Lung (tissue), 12 donors: Measurements from ENCODE around the gene SLC9A9. TPM values are rescaled to one million over a fixed set of nuclear protein-coding genes. Genes with fewer than 3 reads are reported as not detected.
A peak's percentile ranks its signal among the peaks of the same experiment; 100 is the strongest.

ENCODE experiments used
- ATAC-seq: fragments of 200-7000 bp; cut with Tn5 transposase; one replicate; pipeline ENCODE4 v1.9.1; 2020; ENCODE audit warnings: moderate number of reproducible peaks; ENCODE audit not compliant: insufficient read depth, low FRiP score
- DNase-seq, 3 donors: peaks; one replicate each; pipeline ENCODE4 v3.0.0-alpha.2; 2013 to 2017
- H3K27ac ChIP-seq, 2 donors: one replicate each; pipeline ENCODE4 v1.5.1; 2013; ENCODE audit warnings: mild to moderate bottlenecking in 2 of 2, moderate library complexity in 2 of 2, control low read depth in 1 of 2, inconsistent platforms in 1 of 2, low read depth in 1 of 2, low read length in 1 of 2
- H3K27me3 ChIP-seq, 3 donors: one replicate each; pipeline ENCODE4 v1.5.1; 2013; ENCODE audit warnings: low read length in 2 of 3; ENCODE audit not compliant: control insufficient read depth in 3 of 3, insufficient read depth in 3 of 3
- H3K36me3 ChIP-seq, 4 donors: one replicate each; pipeline ENCODE4 v1.5.1; 2013; ENCODE audit warnings: low read length in 4 of 4, mild to moderate bottlenecking in 1 of 4, moderate library complexity in 1 of 4; ENCODE audit not compliant: control insufficient read depth in 4 of 4, insufficient read depth in 4 of 4
- H3K4me1 ChIP-seq, 5 donors: one replicate each; pipeline ENCODE4 v1.5.1; 2013; ENCODE audit warnings: low read length in 5 of 5, mild to moderate bottlenecking in 2 of 5, moderate library complexity in 1 of 5; ENCODE audit not compliant: control insufficient read depth in 5 of 5, insufficient read depth in 5 of 5
- H3K4me3 ChIP-seq: one replicate; pipeline ENCODE4 v1.5.1; 2013; ENCODE audit warnings: mild to moderate bottlenecking, control low read depth, moderate library complexity
- H3K9ac ChIP-seq, 2 donors: one replicate each; pipeline ENCODE4 v1.5.1; 2013; ENCODE audit warnings: low read length in 2 of 2, control low read depth in 1 of 2; ENCODE audit not compliant: insufficient read depth in 1 of 2
- H3K9me3 ChIP-seq, 4 donors: one replicate each; pipeline ENCODE4 v1.5.1; 2013; ENCODE audit warnings: low read length in 3 of 4, mild to moderate bottlenecking in 1 of 4, moderate library complexity in 1 of 4; ENCODE audit not compliant: control insufficient read depth in 4 of 4, insufficient read depth in 3 of 4
- CTCF ChIP-seq: IDR thresholded peaks from 2 replicates; pipeline ENCODE4 v1.5.1; 2012; ENCODE audit warnings: mild to moderate bottlenecking; ENCODE audit errors: control extremely low read depth, extremely low read depth
- WGBS, 2 donors: extraction: QIAGEN DNeasy Blood & Tissue Kit; methylation state at CpG; one replicate each; pipeline ENCODE4 v1.1.7; 2013; 5-methylcytosine and 5-hydroxymethylcytosine counted together
- polyA plus RNA-seq, 2 donors: library from polyadenylated mRNA; stranded (reverse); fragments of 200-250 nt; gene quantifications; one replicate each; pipeline ENCODE4 v1.2.1, GENCODE V29; 2013
- total RNA-seq, 2 donors: library from RNA; depleted of rRNA in 1 of 2; stranded (reverse); fragments of >200 nt in 1 of 2; gene quantifications; one replicate each; pipeline ENCODE4 v1.2.1, GENCODE V29; 2014 to 2021
- donor health status: control.
- donor health status: control.
- donor health status: Bipolar disorder and iron deficiency.
- donor health status: healthy.
- donor health status: DM: yes; HTN: yes; CAD: no.

SLC9A9 gene
- total and polyA plus RNA-seq, 4 donors: 2.2 to 66.3 (median 8.2) TPM

- no peak overlapping the region for H3K4me3 ChIP-seq
- no peak for TF ChIP-seq CTCF
- DNase-seq: no peak
- H3K9me3 ChIP-seq: no peaks in the 10 kb centered on the region
- H3K4me1 ChIP-seq: peaks cover 0 to 39% (median 3%) of the 10 kb centered on the region in 5 donors
- H3K36me3 ChIP-seq: no peaks in the 10 kb centered on the region
- no peaks in the 10 kb centered on the region for H3K27me3 ChIP-seq
- H3K9ac ChIP-seq: no peak overlapping the region
- no peak for ATAC-seq
- WGBS, 2 donors: 77 to 79% methylated on average over 2 of the region's 2 CpGs
- H3K27ac ChIP-seq: no peak overlapping the region
These were observed 8.3 kb downstream of the SLC9A9 start for GRCh38 chr3:143839980-143840379.

DNA sequence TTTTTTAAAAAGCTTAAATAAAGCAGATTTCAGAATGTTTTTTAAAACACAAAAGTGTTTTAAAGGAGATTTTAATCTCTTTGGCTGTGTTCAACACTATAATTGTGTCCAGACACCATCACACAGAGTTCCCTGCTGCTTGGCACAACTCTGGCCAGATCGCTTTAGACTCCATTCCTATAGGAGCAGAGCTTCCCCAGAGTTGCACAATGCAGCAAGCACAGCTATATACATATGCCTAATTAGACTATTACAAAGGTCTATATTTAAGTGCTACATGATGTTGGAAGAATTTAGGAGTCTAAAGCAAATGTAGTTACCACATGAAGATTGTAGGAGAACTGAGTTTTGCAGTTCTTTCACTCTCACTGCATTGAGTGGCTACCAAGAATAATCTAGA is 11.2 kb downstream of the SLC9A9 start:
- Histone ChIP-seq H3K9me3 (no peaks in the 10 kb centered on the region), H3K27me3 (no peaks in the 10 kb centered on the region), H3K4me3 (no peak overlapping the region), H3K9ac (no peak overlapping the region), H3K36me3 (no peaks in the 10 kb centered on the region), H3K27ac (no peak overlapping the region), H3K4me1 (peaks cover 0 to 47% (median 3%) of the 10 kb centered on the region in 5 donors)
- no peak for TF ChIP-seq CTCF
- DNase-seq (peak in 2 of 3 donors; percentile 48 to 61), ATAC-seq (no peak)
- WGBS, 2 donors: 95 to 96% methylated on average over 1 of the region's 1 CpG

DNA sequence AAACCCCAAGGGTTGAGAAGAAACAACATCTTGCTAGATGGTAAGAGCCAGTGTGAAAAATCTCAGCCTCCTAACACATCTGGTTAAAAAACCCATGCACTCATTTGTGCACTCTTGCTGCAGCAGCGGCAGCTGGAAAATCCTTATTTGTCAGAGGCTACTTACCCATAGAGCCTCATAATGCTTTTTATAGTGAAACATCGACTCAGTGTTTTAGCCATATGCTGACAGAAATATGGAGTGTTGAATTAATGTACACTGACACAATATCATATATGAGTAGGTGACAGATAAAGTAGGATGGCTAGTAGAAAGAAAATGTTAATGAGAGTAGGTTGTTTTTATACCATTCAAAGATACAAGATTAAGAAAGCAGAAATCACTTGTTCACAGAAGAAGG is 13.0 kb downstream of the SLC9A9 start:
- H3K4me3 ChIP-seq: no peak overlapping the region
- WGBS, 2 donors: 76 to 86% methylated on average over 2 of the region's 2 CpGs
- H3K9me3 ChIP-seq: no peaks in the 10 kb centered on the region
- H3K36me3 ChIP-seq: no peaks in the 10 kb centered on the region
- H3K4me1 ChIP-seq: peaks cover 0 to 40% (median 3%) of the 10 kb centered on the region in 5 donors
- H3K9ac ChIP-seq: no peak overlapping the region
- no peak for ATAC-seq
- H3K27me3 ChIP-seq: no peaks in the 10 kb centered on the region
- no peak for TF ChIP-seq CTCF
- H3K27ac ChIP-seq: no peak overlapping the region
- DNase-seq: peak in 2 of 3 donors; percentile 88 to 93

GRCh38 chr3:143832433-143832832 is 15.8 kb downstream of the SLC9A9 start:
- Histone ChIP-seq H3K9me3 (no peaks in the 10 kb centered on the region), H3K9ac (no peak overlapping the region), H3K4me3 (no peak overlapping the region), H3K4me1 (peaks cover 0 to 34% (median 2%) of the 10 kb centered on the region in 5 donors), H3K27ac (no peak overlapping the region), H3K36me3 (peaks cover 0 to 2% (median 0%) of the 10 kb centered on the region in 4 donors), H3K27me3 (no peaks in the 10 kb centered on the region)
- no peak for DNase-seq
- ATAC-seq: no peak
- TF ChIP-seq CTCF: no peak
